ENCODE data around the gene RARG.

DNA sequence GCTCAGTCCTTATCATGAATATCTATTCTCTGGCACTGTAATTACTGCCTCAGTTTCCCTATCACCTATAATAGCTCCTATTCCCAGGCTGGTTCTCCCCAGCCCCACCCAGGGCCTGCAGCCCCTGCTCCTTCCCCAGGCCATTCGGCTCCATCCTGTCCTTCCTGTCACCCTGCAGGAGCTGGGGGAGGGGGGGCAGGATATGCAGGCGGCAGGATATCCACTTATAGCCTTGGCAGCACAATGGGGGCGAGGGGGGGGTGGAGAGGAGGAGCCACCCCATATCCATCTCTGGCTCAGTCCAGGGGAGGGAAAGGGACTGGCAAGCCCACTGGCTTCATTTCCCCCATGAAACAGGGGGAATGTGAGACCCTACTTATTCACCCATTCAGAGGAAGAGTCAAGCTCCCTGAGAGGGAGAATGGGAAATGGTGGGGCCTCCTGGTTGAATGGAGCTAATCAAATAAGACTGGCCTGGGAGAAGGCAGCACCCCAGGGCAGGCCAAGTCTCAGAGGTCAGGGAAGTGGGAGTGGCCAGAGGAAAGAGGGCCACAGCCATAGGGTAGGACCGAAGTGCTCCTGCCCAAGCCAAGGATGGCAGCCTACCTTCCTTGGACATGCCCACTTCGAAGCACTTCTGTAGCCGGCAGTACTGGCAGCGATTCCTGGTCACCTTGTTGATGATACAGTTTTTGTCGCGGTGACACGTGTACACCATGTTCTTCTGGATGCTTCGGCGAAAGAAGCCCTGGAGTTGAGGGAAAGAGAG lies 17.1 kb downstream of the RARG start:
- TF ChIP-seq, protein P1, sequence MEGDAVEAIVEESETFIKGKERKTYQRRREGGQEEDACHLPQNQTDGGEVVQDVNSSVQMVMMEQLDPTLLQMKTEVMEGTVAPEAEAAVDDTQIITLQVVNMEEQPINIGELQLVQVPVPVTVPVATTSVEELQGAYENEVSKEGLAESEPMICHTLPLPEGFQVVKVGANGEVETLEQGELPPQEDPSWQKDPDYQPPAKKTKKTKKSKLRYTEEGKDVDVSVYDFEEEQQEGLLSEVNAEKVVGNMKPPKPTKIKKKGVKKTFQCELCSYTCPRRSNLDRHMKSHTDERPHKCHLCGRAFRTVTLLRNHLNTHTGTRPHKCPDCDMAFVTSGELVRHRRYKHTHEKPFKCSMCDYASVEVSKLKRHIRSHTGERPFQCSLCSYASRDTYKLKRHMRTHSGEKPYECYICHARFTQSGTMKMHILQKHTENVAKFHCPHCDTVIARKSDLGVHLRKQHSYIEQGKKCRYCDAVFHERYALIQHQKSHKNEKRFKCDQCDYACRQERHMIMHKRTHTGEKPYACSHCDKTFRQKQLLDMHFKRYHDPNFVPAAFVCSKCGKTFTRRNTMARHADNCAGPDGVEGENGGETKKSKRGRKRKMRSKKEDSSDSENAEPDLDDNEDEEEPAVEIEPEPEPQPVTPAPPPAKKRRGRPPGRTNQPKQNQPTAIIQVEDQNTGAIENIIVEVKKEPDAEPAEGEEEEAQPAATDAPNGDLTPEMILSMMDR (IDR thresholded peaks at IDR 0.05), result no peak
- TF ChIP-seq POLR2A (IDR thresholded peaks at IDR 0.05), result no peak

Measured in heart left ventricle (tissue), 13 donors.